HPDE6-E6E7 (cell line): Measurements from ENCODE around the gene SDHA.
A peak's percentile ranks its signal among the peaks of the same experiment; 100 is the strongest.
"Not testable (repeated sequence)": the region's sequence is repeated elsewhere in the genome, so short reads cannot be mapped to it uniquely, and the experiment has no call there.

Source experiments
- DNase-seq: peaks from one replicate; pipeline ENCODE4 v3.0.0; 2011; ENCODE audit warnings: missing footprints; ENCODE audit errors: extremely low spot score

Gene SDHA

GRCh38 chr5:186091-187041 is 31.8 kb upstream of the SDHA start:
- no peak for DNase-seq

- no peak for DNase-seq
Measured at GRCh38 chr5:187042-187431, 31.1 kb upstream of the SDHA start.

- no peak for DNase-seq
Measured at GRCh38 chr5:187617-188451, 30.3 kb upstream of the SDHA start.

- DNase-seq: peak; percentile 96
Measured at GRCh38 chr5:188488-189481, 29.3 kb upstream of the SDHA start.

GRCh38 chr5:189486-189885 is 28.6 kb upstream of the SDHA start:
- no peak for DNase-seq

GRCh38 chr5:189976-190365 is 28.1 kb upstream of the SDHA start:
- DNase-seq: no peak

GRCh38 chr5:190366-191035 is 27.6 kb upstream of the SDHA start:
- no peak for DNase-seq

GRCh38 chr5:191036-191948 is 26.8 kb upstream of the SDHA start, which contains the start of gene LRRC14B:
LRRC14B (plus strand) TSS chr5:191495; CDS start chr5:191539, 44 bp downstream.
- DNase-seq: no peak

GRCh38 chr5:191949-192690 is 26.0 kb upstream of the SDHA start:
- DNase-seq: no peak

GRCh38 chr5:192691-192969 is 25.5 kb upstream of the SDHA start:
- DNase-seq: no peak

GRCh38 chr5:192970-193831 is 24.9 kb upstream of the SDHA start:
- no peak for DNase-seq

- DNase-seq: no peak
Measured at GRCh38 chr5:194102-194501, 24.0 kb upstream of the SDHA start.

GRCh38 chr5:194603-195209 is 23.4 kb upstream of the SDHA start:
- DNase-seq: no peak

GRCh38 chr5:195401-196160 is 22.5 kb upstream of the SDHA start:
- no peak for DNase-seq

- DNase-seq: no peak
Measured at GRCh38 chr5:196350-196749, 21.8 kb upstream of the SDHA start.

- not testable (repeated sequence) for DNase-seq
Measured at GRCh38 chr5:197031-197430, 21.1 kb upstream of the SDHA start.

- DNase-seq: no peak
Measured at GRCh38 chr5:197892-198489, 20.1 kb upstream of the SDHA start.
